Stomach smooth muscle (tissue), 2 donors: ENCODE measurements around the gene CATSPER1.

Experiments used
- H3K27ac ChIP-seq: one replicate; pipeline ENCODE4 v1.7.0; 2013; ENCODE audit warnings: mild to moderate bottlenecking, low read length, inconsistent platforms
- H3K27me3 ChIP-seq, 2 donors: one replicate each; pipeline ENCODE4 v1.7.0; 2013; ENCODE audit warnings: low read length in 2 of 2; ENCODE audit not compliant: insufficient read depth in 2 of 2, control insufficient read depth in 1 of 2
- H3K36me3 ChIP-seq, 2 donors: one replicate each; pipeline ENCODE4 v1.7.0; 2013; ENCODE audit warnings: low read length in 2 of 2; ENCODE audit not compliant: control insufficient read depth in 2 of 2, insufficient read depth in 2 of 2
- H3K4me1 ChIP-seq: one replicate; pipeline ENCODE4 v1.7.0; 2013; ENCODE audit warnings: low read length; ENCODE audit not compliant: control insufficient read depth, insufficient read depth
- H3K4me3 ChIP-seq, 2 donors: one replicate each; pipeline ENCODE4 v1.7.0; 2013; ENCODE audit warnings: low read length in 2 of 2
- H3K9ac ChIP-seq, 2 donors: one replicate each; pipeline ENCODE4 v1.7.0; 2013; ENCODE audit warnings: low read length in 2 of 2, mild to moderate bottlenecking in 1 of 2
- H3K9me3 ChIP-seq, 2 donors: one replicate each; pipeline ENCODE4 v1.7.0; 2013; ENCODE audit warnings: low read length in 2 of 2; ENCODE audit not compliant: control insufficient read depth in 2 of 2
- donor health status: healthy.
- donor health status: Pancreatic carcinoma.

CATSPER1 gene

GRCh38 chr11:66017321-66017720, 9.0 kb downstream of the CATSPER1 start:
- Histone ChIP-seq H3K9ac (no peak overlapping the region), H3K27me3 (peaks cover 14 to 18% of the 10 kb centered on the region in 2 donors), H3K36me3 (no peaks in the 10 kb centered on the region), H3K4me3 (no peak overlapping the region), H3K27ac (no peak overlapping the region), H3K4me1 (peaks cover 2% of the 10 kb centered on the region), H3K9me3 (no peaks in the 10 kb centered on the region)

DNA sequence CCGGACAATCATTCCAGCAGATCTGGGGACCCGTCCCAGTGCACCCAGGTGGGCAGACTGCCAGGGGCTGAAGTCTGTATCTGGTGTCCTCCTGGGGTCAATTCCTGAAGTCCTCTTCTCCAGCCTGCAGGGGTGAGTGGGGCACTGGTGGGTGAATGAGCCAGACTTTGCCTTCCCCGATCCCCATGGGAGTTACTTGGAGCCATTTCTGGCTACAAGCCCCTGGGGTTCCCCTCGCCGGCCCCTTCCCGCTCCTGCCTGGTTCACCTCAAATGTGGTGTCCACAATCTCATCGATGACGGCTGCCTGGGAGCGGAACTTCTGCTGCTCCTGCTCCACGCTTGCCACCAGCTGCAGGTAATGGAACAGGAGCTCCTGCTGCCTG, 9.5 kb downstream of the CATSPER1 start:
- Histone ChIP-seq H3K4me1 (peaks cover 6% of the 10 kb centered on the region), H3K9ac (no peak overlapping the region), H3K9me3 (no peaks in the 10 kb centered on the region), H3K27ac (no peak overlapping the region), H3K27me3 (peaks cover 17 to 23% of the 10 kb centered on the region in 2 donors), H3K36me3 (no peaks in the 10 kb centered on the region), H3K4me3 (no peak overlapping the region)

DNA sequence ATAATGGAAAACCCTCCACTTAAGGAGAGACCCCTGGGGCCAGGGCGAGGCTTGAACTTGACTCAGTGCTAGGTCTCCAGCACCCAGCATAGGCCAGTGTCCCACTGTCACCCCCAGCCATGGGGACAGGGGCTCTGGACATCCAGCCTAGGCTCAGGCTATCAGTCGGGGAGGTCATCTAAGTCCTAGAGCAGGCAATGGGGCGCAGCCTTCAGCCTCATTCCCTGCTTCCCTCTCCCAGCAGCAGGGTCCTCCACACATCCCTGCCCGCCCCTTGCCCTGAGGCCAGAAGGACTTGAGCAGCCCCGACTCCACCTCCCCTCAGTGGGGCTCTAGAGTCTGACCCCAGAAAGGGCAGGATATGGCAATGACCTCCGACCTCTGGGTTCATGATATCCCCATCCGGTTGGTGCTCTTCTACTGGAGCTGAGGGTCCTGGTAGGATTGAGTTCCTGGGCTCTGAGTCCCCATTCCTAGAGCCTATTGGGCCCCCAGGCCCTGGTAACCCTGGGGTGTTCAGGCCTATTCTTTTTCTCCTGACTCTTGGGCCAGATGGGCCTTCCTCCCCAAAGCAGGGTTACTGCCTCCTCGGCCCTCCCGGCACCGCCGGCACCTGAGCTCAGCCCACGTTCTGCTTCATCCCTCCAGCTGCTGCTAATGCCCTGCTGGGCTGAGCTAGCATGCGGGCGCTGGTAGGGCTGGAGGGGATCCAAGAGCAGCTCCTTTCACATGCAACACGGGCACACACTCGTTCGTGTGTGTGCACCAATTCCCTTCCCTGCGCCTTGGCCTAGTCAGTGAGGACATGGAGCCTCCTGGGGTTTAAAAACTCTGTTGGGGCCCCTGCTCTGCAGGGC, 10.1 kb downstream of the CATSPER1 start:
- Histone ChIP-seq H3K9ac (no peak overlapping the region), H3K4me3 (no peak overlapping the region), H3K4me1 (peaks cover 9% of the 10 kb centered on the region), H3K27ac (no peak overlapping the region), H3K9me3 (no peaks in the 10 kb centered on the region), H3K36me3 (no peaks in the 10 kb centered on the region), H3K27me3 (peaks cover 17 to 24% of the 10 kb centered on the region in 2 donors)

- no peaks in the 10 kb centered on the region for H3K9me3 ChIP-seq
- H3K4me3 ChIP-seq, result no peak overlapping the region
- no peak overlapping the region for H3K9ac ChIP-seq
- peaks cover 17 to 25% of the 10 kb centered on the region in 2 donors for H3K27me3 ChIP-seq
- no peak overlapping the region for H3K27ac ChIP-seq
- no peaks in the 10 kb centered on the region for H3K36me3 ChIP-seq
- H3K4me1 ChIP-seq, result peaks cover 9% of the 10 kb centered on the region
These were observed 10.8 kb downstream of the CATSPER1 start for GRCh38 chr11:66015454-66015881.

- H3K27me3 ChIP-seq, result peaks cover 17 to 25% of the 10 kb centered on the region in 2 donors
- no peak overlapping the region for H3K27ac ChIP-seq
- no peak overlapping the region for H3K9ac ChIP-seq
- H3K9me3 ChIP-seq, result no peaks in the 10 kb centered on the region
- H3K36me3 ChIP-seq, result no peaks in the 10 kb centered on the region
- H3K4me3 ChIP-seq, result no peak overlapping the region
- peaks cover 9% of the 10 kb centered on the region for H3K4me1 ChIP-seq
These were observed 11.3 kb downstream of the CATSPER1 start for GRCh38 chr11:66014804-66015453.

DNA sequence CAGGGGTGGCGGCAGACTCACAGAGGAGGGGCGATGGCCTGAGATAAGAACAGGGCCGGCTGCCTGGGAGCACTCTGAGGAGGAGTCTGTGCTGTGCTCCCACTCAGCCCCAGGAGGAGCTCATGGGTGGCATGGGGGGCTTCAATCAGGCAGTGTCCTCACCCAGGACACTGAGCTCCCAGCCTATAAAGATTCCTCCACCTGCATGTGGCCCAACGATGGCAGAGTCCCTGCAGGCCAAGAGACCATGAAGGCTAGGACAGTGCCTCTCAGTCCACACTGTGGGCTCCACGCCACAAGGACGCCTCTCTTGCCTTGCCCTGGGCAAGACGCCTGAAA, 12.5 kb downstream of the CATSPER1 start:
- Histone ChIP-seq H3K9ac (no peak overlapping the region), H3K9me3 (no peaks in the 10 kb centered on the region), H3K4me1 (peaks cover 9% of the 10 kb centered on the region), H3K36me3 (no peaks in the 10 kb centered on the region), H3K27ac (no peak overlapping the region), H3K4me3 (no peak overlapping the region), H3K27me3 (peaks cover 17 to 25% of the 10 kb centered on the region in 2 donors)

DNA sequence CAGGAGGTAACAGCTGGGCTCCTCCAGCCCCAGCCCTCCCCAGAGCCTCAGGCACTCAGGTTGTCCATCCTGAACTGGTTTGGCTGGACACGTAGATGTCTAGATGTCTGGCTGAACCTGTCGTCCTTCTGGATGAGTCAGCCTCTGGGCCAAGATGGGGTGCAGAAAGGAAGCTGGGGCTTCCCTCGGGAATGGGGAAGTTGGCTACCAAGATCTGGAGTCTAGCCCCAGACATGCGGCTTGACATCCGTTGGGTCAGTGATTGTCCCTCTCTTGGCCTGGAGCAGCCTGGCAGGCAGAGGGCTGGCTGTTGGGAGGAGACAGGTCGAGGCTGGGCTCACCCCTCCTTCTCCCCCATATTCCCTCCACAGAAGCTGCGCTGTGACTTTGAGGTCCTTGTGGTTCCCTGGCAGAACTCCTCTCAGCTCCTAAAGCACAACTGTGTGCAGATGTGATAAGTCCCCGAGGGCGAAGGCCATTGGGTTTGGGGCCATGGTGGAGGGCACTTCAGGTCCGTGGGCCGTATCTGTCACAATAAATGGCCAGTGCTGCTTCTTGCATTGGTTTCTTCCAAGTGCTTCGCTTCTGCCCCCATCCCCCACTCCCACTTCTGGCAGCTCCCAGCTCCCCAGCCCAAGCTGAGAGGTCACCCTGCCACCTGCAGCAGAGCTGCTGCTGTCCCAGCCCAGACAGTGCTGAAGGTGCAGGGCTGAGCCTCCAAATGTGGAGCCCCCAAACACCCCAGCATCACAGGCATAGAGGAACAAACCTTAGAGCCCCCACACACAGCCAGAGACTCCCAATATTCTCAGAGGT, 13.1 kb downstream of the CATSPER1 start:
- Histone ChIP-seq H3K9ac (no peak overlapping the region), H3K4me1 (peaks cover 9% of the 10 kb centered on the region), H3K4me3 (no peak overlapping the region), H3K27me3 (peaks cover 17 to 25% of the 10 kb centered on the region in 2 donors), H3K36me3 (no peaks in the 10 kb centered on the region), H3K27ac (no peak overlapping the region), H3K9me3 (no peaks in the 10 kb centered on the region)

DNA sequence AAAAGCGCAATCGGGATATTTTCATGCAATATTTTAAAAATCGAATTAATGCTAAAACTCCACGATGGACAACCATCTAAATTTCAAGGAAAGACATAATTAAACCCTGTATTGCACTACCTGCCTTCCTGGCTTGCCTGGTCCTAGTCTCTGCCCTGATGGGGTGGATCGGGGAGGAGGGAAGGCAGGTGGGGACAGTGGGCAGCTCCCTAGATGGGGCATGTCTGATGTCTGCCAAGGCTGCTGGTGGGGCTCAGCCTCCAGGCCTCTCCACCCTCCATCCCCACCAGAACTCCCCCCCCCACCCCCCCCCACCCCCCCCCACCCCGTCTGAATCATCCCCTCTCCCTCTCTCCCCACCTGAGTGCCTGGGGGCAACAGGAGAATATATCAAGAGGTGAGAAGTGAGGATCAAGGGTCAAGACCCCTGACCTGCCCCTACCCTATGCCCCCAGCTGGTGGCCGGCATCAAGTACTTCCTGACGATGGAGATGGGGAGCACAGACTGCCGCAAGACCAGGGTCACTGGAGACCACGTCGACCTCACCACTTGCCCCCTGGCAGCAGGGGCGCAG, 13.8 kb downstream of the CATSPER1 start:
- Histone ChIP-seq H3K9me3 (no peaks in the 10 kb centered on the region), H3K27ac (no peak overlapping the region), H3K36me3 (no peaks in the 10 kb centered on the region), H3K27me3 (peaks cover 17 to 25% of the 10 kb centered on the region in 2 donors), H3K4me3 (no peak overlapping the region), H3K9ac (no peak overlapping the region), H3K4me1 (peaks cover 9% of the 10 kb centered on the region)

- Histone ChIP-seq H3K4me3 (peak within 1 kb of the TSS; percentile 22 to 60), H3K9me3 (no peaks in the 10 kb centered on the region), H3K4me1 (peaks cover 9% of the 10 kb centered on the region), H3K36me3 (no peaks in the 10 kb centered on the region), H3K27me3 (peaks cover 17 to 25% of the 10 kb centered on the region in 2 donors), H3K27ac (no peak within 1 kb of the TSS), H3K9ac (no peak within 1 kb of the TSS)
These were observed 14.4 kb downstream of the CATSPER1 start, which contains the start of gene CST6 for GRCh38 chr11:66011785-66012303. CST6 (plus strand) TSS chr11:66012008; CDS start chr11:66012045, 37 bp downstream.

- Histone ChIP-seq H3K9me3 (no peaks in the 10 kb centered on the region), H3K36me3 (peaks cover 0 to 2% of the 10 kb centered on the region in 2 donors), H3K9ac (no peak overlapping the region), H3K4me3 (peak overlapping the region; percentile 22 to 60), H3K4me1 (peaks cover 9% of the 10 kb centered on the region), H3K27ac (no peak overlapping the region), H3K27me3 (peaks cover 17 to 25% of the 10 kb centered on the region in 2 donors)
These were observed 15.0 kb downstream of the CATSPER1 start for GRCh38 chr11:66011239-66011784.
